Thyroid gland (tissue), 4 donors: ENCODE results near the gene RNF166. TPM values are rescaled to one million over a fixed set of nuclear protein-coding genes. Genes with fewer than 3 reads are reported as not detected.

ENCODE experiments used
- DNase-seq, 2 donors: peaks; one replicate each; pipeline ENCODE4 v3.0.0-alpha.2; 2019
- H3K27ac ChIP-seq, 3 donors: fragments of 200-600 bp; sonication (generic); 1 replicate in 2 of 3; 2 replicates in 1 of 3; pipeline ENCODE4 v1.5.1; 2016 to 2019; ENCODE audit warnings: mild to moderate bottlenecking in 1 of 3, moderate library complexity in 1 of 3
- H3K27me3 ChIP-seq: fragments of 200-600 bp; sonication (generic); one replicate; pipeline ENCODE4 v1.5.1; 2019
- H3K36me3 ChIP-seq, 2 donors: fragments of 200-600 bp; sonication (generic); one replicate each; pipeline ENCODE4 v1.5.1; 2016 to 2019
- H3K4me1 ChIP-seq, 2 donors: fragments of 200-600 bp; sonication (generic); one replicate each; pipeline ENCODE4 v1.5.1; 2017 to 2019
- H3K4me3 ChIP-seq, 3 donors: fragments of 200-600 bp; sonication (generic); replicated peaks in 1 of 3; 1 replicate in 2 of 3; 2 replicates in 1 of 3; pipeline ENCODE4 v1.5.1; 2016; ENCODE audit warnings: mild to moderate bottlenecking in 1 of 3
- H3K9me3 ChIP-seq: fragments of 200-600 bp; sonication (generic); one replicate; pipeline ENCODE4 v1.5.1; 2017
- POLR2A ChIP-seq, 2 donors: fragments of 450-650 bp; IDR thresholded peaks; one replicate each; pipeline ENCODE4 v1.6.1; 2017; ENCODE audit warnings: antibody characterized with exemption in 2 of 2, mild to moderate bottlenecking in 2 of 2, moderate library complexity in 1 of 2
- WGBS, 2 donors: methylation state at CpG; one replicate each; pipeline ENCODE4 v1.1.5; 2017; 5-methylcytosine and 5-hydroxymethylcytosine counted together
- intact Hi-C: fragments of 100-400 bp; cut with DNase I; formaldehyde crosslinking; loops from one replicate; pipeline ENCODE4 v1.15.1; 2023
- total RNA-seq, 4 donors: library from RNA; depleted of rRNA; stranded (reverse); fragments of >200 nt; gene quantifications; one replicate each; pipeline ENCODE4 v1.2.3, GENCODE V29; 2016
- TF ChIP-seq, protein P1 (sequence below), 6 experiments: fragments of 200-600 bp in 3 of 6; fragments of 450-650 bp in 3 of 6; sonication (generic) in 3 of 6; IDR thresholded peaks; one replicate each; pipeline ENCODE4 v1.5.1; 2016 to 2019; ENCODE audit warnings: antibody characterized with exemption in 6 of 6, mild to moderate bottlenecking in 2 of 6, inconsistent platforms in 1 of 6, moderate library complexity in 1 of 6

Gene RNF166
- total RNA-seq, 4 donors from 2014 or later = 12.5 to 26.8 (median 19.1) TPM

DNA sequence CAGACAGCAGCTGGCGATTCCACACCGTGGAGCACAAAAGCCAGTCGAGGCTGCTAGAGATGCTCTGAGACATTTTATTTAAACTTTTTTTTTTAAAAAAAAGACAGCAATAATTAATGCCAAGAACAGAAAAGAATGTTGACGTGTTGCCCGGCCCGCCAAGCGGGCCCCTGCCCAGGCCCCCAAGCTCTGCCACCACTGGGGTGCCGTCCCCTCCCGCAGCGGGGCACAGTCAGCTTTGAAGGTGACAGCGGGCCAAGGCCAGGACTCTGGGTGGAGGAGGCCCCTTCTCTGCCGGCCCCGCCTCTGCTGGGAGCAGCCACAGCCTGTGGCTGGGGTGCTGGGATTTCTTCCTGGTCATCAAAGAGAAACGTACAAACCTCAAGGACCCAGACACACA is 9.8 kb downstream of the RNF166 start:
- H3K9me3 ChIP-seq = no peaks in the 10 kb centered on the region
- H3K27ac ChIP-seq = no peak overlapping the region
- 92 to 97% methylated on average over 14 of the region's 14 CpGs for WGBS, 2 donors

DNA sequence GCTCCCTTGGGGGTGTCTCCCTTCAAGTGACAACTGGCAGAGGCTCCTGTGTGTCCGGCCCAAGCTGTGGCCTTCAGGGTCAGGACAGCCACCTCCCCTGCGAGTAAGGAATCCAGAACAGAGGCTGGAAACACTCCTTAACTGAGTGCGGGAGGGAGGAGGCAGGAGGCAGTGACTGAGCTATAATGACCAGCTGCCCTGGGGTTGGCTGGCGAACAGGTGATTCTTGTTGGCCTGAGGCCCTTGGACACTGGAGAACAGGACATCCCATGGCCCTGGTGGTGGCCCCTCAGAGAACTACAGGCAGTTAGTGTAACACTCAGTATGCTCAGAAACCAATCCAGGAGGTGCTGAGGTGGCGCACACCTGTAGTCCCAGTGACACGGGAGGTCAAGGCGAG is 10.5 kb downstream of the RNF166 start:
- 93 to 96% methylated on average over 5 to 7 of the region's 7 CpGs for WGBS, 2 donors
- intact Hi-C loops = no loop called here
- Histone ChIP-seq H3K9me3 (no peaks in the 10 kb centered on the region), H3K4me1 (peaks cover 0 to 5% of the 10 kb centered on the region in 2 donors), H3K27me3 (no peaks in the 10 kb centered on the region), H3K4me3 (no peak overlapping the region), H3K36me3 (peaks cover 8 to 29% of the 10 kb centered on the region in 2 donors), H3K27ac (no peak overlapping the region)
- no peak for TF ChIP-seq POLR2A (IDR thresholded peaks at IDR 0.05)
- TF ChIP-seq, protein P1, sequence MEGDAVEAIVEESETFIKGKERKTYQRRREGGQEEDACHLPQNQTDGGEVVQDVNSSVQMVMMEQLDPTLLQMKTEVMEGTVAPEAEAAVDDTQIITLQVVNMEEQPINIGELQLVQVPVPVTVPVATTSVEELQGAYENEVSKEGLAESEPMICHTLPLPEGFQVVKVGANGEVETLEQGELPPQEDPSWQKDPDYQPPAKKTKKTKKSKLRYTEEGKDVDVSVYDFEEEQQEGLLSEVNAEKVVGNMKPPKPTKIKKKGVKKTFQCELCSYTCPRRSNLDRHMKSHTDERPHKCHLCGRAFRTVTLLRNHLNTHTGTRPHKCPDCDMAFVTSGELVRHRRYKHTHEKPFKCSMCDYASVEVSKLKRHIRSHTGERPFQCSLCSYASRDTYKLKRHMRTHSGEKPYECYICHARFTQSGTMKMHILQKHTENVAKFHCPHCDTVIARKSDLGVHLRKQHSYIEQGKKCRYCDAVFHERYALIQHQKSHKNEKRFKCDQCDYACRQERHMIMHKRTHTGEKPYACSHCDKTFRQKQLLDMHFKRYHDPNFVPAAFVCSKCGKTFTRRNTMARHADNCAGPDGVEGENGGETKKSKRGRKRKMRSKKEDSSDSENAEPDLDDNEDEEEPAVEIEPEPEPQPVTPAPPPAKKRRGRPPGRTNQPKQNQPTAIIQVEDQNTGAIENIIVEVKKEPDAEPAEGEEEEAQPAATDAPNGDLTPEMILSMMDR (IDR thresholded peaks at IDR 0.05) = no peak
- no peak for DNase-seq

More for the DNA sequence above, 9.8 kb downstream of the RNF166 start:
- intact Hi-C loops = no loop called here
- Histone ChIP-seq H3K4me1 (peaks cover 0 to 8% of the 10 kb centered on the region in 2 donors), H3K36me3 (peaks cover 8 to 29% of the 10 kb centered on the region in 2 donors), H3K27me3 (no peaks in the 10 kb centered on the region), H3K4me3 (no peak overlapping the region)
- DNase-seq = no peak
- TF ChIP-seq, protein P1 (IDR thresholded peaks at IDR 0.05) = no peak
- no peak for TF ChIP-seq POLR2A (IDR thresholded peaks at IDR 0.05)

DNA sequence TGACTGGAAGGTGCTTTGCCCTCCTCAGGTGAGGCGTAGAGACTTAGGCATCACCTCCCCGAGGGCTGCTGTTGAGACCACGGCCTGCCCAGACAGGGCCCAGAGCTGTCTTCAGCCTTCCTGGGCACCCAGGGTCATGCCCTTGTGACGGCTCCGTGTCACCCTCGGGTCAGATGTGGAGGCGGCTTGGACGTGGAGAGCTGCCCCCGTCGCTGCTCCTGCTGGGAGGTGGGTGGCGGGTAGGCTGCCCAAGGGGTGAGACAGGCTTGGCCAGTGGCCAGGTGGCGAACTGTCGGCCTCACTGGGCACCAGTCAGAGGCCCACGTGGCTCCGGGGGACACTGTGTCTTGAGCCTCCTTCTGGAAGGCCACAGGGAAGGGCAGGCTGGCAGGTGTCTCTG is 11.0 kb downstream of the RNF166 start:
- DNase-seq = no peak
- Histone ChIP-seq H3K36me3 (peaks cover 8 to 25% of the 10 kb centered on the region in 2 donors), H3K4me3 (no peak overlapping the region), H3K27ac (no peak overlapping the region), H3K27me3 (no peaks in the 10 kb centered on the region), H3K4me1 (no peaks in the 10 kb centered on the region), H3K9me3 (no peaks in the 10 kb centered on the region)
- intact Hi-C loops = no loop called here
- 80% methylated on average over 1 of the region's 15 CpGs; no CpG with 5 or more reads in 1 of the 2 donors for WGBS, 2 donors
- TF ChIP-seq, protein P1 (IDR thresholded peaks at IDR 0.05) = no peak

DNA sequence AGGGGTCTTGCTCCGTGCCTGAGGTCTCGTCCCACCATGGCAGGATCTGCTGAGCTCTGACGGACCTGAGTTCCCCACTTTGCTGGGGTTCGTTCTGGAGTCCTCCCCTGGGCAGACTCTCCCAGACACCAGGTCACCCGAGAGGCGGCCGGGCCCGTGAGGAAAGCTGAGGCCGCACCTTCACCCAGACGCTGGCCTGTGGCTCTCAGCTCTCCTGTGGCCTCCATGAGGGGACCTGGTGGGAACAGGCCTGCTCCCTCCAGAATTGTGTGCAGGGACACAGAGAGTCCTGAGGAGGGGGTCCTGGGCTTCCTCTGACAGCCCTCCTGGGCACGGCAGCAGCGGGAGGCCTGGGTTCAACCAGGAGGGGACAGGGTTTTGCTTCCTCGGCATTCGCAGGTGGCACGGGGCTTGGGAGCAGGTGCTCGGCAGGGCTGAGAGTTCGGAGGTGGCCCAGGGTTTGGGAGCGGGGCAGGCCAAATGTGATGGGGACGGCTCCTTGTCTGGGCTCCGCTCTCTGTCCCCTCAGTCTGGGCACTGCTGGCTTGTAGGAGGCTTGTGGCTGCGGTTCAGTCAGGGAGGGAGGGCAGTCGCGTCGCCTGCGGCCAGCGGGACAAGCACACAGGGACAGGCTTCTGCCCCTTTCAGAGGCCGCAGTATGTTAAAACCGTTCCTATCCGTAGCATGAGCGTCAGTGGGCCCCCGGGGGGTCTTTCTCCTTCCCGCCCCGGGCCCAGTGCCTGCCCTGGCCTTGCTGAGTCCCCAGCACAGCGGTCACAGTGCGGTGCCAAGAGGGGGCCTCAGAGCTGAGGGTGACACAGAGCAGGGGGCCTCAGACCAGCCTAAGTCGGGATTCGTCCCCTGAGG is 11.8 kb downstream of the RNF166 start:
- WGBS, 2 donors = 87 to 90% methylated on average over 21 to 27 of the region's 37 CpGs
- Histone ChIP-seq H3K9me3 (no peaks in the 10 kb centered on the region), H3K27me3 (no peaks in the 10 kb centered on the region), H3K4me3 (no peak overlapping the region), H3K36me3 (peaks cover 8 to 23% of the 10 kb centered on the region in 2 donors), H3K4me1 (no peaks in the 10 kb centered on the region), H3K27ac (no peak overlapping the region)
- TF ChIP-seq, protein P1 (IDR thresholded peaks at IDR 0.05) = no peak
- TF ChIP-seq POLR2A (IDR thresholded peaks at IDR 0.05) = no peak
- intact Hi-C loops = no loop called here
- DNase-seq = no peak
